HG03196 (cell line): ENCODE data around the gene CTNNA2.

ENCODE experiments used
- ATAC-seq: cut with Tn5 transposase; IDR thresholded peaks from one replicate; pipeline ENCODE4 v1.9.1; 2021; ENCODE audit not compliant: unreplicated experiment

Gene CTNNA2

DNA sequence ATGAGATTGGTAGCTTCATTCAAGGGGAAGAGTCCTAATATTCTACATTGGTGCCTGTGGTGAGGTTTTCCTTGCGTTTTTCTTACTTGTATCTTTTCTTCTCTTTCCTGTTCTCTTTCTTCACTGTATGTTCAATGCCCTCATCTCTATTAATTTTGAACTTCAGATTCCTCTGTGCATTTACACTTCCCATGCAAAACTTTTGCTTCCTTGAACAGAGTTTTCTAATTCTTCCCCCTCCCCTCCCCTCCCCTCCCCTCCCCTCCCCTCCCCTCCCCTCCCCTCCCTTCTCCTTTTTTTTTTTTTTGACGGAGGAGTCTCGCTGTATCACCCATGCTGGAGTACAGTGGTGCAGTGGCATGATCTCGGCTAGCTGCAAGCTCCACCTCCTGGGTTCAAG is 403.4 kb downstream of the CTNNA2 start:
- no peak for ATAC-seq

DNA sequence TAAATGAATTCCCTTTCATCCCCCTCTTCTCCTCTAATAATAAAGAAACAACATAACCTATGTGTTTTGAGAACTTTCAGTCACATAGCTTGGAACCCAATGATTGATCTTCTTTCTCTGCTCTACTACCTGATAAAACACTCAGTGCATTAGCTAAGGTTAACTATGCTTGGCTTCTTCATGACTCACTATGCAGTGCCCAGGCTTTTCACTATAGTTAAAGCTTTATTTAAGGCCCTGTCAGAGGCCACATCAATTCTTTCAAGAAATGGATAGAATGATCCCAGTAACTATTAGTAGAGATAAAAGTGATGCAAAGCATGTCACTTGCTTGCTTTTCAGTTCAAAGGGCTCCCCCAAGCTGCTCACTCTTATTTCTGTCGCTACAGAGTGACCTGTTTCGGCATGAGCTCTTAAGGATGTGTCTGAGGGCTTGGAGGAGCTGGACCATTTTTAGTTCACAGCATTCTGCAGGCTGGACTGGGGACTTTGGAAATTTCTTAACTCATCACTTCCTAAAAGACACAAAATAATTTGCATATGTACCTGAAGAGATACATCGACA is 407.7 kb downstream of the CTNNA2 start:
- ATAC-seq = no peak

DNA sequence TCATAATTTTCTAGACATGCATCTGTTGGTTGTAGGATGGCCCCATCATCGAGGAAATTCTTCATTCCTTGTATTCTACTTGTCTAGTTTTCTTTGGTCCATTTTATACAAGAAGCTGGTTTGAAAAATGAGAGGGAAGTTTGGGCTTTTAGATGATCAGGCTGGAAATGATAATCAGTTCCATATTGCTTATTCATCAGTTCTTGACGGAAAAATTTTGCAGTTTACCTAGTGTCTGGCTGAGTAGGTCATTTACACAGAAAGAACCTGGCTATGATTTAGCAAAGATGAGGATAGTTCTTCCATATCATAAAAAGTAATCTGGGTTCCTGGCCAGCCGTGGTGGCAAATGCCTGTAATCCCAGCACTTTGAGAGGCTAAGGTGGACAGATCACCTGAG is 416.8 kb downstream of the CTNNA2 start:
- ATAC-seq = no peak

DNA sequence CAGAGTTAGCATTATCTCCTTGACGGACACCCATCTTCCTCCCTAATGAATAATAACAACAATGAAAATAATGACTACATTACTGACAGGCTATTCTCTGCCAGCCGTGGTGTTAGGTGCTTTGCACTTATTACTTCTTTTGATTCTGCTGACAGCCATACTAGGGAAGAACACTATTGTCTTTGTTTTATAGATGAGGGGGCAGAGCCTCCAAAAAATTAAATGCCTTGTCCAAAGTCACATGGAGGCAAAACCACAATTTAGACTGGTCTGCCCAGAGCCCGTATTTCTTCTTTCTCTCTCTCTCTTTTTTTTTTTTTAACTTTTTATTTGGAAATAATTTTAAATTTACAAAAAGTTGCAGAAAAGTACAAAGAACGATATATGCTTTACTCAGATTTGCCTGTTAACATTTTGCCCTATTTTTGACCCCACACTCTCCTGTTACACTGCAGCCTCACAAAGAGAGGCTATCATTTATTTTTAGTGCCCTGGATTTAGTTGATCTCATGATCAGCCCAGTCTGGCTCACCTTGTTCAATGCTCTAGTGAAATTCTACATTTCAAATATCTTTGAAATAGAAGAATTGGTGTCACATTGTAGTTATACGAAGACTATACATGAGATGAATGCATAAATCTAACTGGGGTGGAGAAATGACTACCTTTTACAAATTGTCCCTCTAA is 422.3 kb downstream of the CTNNA2 start:
- ATAC-seq = no peak

DNA sequence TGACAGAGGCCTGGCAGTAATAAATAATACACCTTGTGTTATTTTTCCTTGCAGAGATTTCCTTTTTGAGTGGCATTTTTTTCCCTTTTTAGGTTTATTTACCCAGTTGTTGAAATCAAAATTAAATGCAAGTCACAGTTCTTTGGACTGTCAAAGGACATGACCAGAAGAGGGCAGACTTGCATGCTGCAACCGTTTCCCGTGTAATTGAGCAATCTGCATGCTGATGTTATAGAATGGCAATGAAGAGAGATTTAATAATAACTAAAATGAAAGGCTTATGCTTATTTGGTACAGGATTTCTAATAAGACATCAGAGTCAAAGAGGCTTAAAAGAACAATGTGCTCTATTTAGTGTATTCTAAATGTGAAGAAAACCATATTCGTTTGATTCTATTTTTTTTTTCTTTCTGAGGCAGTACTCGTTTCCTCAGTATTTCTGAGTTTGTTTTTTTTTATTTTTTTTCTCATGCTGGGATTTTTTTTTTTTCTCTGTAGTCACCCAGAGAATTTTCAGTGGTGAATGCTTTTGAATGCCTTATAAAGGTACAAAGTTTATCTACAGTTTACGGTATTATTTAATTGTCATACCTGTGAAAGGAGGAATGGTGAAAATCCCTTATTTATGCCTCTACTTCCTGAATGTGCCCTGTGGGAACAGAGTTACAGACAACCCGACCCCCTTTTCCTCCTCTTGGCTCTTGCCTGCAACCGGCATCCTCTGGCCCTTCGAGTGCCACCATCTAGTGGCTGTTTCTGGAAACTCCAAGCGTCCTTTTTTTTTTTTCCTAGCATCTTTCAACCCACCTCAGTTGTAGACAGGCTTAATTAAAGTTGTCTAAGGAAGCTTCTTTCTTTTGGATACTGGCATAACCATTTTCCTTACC is 423.2 kb downstream of the CTNNA2 start:
- ATAC-seq = peak; percentile 59

DNA sequence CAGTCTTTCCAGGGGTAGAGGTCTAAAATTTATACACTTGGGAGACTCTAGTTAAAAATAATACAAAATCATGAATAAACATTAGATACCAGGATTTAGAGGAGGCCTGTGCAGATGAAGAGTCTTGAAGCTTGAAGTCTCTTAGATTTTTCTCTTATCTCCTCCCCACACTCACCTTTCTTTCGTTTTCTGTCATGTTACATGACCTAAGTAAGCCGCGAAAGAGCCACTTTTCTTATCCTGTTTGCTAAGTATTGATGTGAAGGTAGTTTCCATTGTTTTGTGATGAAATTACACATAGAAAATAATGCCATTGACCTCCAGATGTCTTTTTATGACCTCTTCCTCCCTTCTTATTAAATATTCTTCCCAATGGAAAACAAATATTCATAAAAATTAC is 423.9 kb downstream of the CTNNA2 start:
- ATAC-seq = no peak

DNA sequence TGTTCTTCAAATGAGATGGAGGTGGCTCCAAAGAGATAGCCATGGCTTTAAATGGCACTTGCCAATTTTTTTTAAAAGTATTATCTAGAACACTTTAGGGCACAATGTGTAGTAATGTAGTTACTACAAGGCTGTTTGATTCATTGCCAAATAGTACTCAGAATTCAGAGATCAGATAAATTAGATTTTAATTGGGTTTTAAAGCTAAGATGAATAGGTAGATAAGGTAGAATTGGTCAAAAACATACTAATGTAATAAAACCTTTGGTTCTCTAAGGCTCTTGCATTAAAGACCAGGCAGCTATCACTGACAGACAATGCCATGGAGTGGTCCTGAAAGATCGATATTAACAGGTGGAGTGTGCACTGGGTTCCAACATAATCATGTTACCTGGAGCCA is 425.8 kb downstream of the CTNNA2 start:
- ATAC-seq = no peak

DNA sequence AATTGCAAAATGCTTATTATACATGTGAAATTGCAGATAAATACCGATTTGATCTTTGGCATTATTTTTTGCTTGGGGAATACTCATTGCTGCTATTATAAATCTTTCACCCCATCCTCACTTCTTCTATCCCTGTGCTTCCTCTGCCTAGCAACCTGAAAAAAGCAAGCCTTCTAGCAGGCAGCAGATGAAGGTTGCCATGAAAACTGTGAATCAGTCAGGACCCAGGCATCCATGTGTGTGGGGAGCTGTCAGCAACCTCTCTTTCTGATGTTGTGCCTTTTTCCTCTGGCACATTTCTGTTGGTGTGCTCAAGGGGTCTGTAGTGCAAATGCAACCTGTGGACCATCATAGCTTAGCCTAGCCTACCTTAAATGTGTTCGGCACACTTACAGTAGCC is 427.5 kb downstream of the CTNNA2 start:
- ATAC-seq = no peak

DNA sequence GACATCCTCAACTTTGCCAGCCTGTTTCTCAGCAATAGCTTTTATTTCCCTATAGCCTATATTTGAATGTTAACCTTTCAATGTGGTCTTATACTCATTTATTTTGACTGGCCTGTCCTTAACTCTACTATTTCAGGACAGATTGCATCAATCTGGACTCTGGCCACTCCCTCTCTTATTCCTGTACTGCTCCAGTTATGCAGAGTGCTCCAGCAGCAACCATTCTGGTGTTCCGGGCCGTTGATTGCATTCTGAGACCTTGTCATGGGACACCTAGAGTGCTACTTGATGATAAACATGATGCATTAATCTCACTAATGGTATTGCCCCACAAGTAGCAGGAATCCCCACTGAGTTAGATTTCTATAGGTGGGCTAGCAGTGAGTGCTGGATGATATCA is 428.3 kb downstream of the CTNNA2 start:
- no peak for ATAC-seq

DNA sequence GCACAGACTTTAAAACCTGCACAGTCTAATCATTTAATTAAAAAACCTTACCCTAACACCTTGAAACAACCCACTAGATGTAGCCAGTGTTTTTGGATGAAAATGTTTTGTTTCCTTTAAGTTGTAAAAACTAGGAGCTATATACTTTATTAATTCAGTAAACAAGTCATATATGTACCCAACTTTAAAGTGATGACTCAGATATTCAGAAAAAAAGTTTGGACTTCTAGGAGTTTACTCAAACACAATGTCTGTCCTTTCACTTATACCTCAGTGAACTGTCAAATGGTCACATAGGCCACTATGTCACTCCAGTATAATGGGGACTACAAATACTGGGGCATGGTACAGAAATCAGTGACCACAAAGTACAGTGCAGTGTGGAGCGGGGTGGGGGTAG is 431.4 kb downstream of the CTNNA2 start:
- no peak for ATAC-seq

DNA sequence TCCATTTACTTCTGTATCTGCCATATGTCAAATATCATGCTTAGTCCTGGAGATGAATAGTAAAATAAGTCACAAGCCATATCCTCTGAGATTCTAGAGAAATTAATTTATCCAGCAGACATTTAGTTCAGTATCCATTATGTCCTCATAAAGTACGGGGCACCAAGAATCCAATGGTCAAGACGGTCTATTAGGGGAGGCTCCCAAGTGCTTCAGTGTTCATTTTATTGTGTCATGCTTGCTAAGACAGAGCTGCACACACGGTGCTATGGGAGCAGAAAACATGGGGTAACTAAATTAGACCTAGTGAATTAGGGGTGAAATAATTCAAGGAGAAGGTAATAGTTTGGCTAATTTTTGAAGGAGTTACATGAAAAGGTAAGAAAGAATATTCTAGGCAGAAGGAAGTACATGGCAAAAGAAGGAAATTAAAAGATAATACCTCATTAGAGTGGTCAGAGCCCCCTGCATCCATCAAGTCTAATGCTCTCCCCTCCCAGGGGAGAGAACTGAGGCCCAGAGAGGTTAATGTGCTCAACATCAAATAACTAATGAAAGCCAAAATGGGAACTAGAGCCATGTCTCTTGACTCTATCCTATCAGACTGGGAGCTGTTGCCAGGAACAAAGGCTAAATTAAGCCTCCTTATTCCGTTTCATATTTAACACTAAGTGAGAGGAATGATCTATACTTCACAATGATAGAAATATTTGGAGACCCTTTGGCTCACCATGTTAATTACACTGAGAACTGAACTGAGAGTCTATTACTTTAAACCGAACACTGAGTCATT is 433.0 kb downstream of the CTNNA2 start:
- no peak for ATAC-seq

DNA sequence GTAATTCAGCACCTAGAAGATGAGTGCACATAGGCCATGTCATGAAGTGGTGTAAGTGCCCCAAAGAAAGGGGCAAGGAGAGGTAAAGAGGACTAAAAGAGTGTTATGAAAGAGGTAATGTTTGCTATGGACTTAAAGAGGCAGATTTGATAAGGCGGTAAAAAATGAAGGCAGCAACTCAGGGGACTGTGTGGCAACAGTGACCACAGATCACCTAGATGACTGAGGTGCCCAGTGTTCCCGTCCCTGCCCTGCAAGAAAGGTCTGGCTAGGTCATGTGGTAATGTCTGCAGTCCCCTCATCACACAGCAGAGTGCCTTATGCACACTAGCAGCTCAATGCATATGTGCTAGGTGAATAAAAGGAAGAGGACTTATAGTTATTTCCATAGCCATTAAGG is 434.9 kb downstream of the CTNNA2 start:
- no peak for ATAC-seq

DNA sequence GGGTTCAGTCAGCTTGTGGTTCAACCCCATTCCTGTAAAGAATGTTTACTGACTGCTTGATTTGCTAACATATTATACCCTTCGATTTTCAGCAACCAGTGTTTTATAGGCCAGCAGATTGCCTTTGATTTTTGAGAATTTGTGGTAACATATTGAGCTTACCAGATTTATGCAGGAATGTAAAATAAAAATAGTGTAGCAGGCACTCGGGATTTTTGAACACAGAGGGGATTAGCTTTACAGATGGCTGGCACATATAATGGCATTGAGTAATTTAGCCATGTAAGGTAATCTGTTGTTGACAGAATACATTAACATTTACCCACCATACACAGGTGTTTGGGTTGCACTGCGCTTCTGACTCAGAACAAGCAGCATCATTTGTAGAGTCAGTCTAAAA is 437.7 kb downstream of the CTNNA2 start:
- ATAC-seq = no peak

DNA sequence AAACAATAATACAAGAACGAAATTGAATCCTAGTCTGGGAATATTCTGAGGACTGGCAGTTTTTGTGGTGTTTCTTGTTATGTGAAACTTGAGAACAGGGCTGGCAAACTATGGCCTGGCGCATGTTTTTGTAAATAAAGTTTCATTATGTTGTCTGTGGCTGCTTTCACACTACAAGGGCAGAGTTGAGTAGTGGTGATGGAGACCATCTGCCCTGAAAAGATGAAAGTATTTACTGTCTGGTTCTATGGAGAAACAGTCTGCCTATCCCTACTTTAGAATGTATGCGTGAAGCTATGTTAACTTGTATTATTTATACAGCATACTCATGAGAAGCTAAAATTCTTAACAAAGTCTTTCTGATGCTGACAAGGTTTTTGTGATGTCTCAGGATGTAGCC is 439.8 kb downstream of the CTNNA2 start:
- no peak for ATAC-seq

DNA sequence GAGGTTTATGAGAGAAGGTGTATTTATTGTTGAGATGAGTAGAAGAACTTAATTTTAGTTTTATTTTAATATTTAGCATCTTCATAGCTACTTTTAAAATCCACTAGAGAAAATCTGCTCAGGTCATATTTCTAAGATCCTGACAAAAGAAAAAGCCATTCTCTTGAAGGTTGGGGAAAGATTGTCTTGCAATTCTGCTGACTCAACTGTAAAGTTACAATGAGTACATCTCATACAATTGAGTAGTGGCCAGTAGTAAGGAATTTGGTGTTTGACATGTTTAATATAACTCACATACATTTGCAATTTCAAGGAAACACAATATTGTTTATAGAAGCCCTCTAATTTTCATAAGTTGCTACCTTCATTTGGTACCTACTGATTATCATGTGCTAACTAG is 447.2 kb downstream of the CTNNA2 start:
- ATAC-seq = no peak

DNA sequence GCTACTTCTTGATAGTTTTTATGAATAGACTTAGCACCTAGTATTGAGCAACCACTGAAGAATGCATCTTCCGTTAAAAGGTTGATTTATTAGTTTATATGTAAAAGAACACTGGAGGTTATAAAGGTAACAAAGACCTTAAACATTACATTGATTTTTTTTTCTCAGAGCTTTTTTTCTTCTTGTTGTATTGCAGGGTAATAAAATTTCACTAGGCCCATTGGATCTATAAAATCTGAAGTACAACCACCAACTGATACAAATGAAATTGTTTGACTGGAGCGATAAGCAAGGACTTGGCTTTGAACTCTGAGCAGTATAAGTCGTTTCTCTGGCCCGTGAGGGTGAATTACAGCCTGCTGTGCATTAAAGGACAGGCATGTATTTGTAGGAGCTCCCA is 447.7 kb downstream of the CTNNA2 start:
- no peak for ATAC-seq

DNA sequence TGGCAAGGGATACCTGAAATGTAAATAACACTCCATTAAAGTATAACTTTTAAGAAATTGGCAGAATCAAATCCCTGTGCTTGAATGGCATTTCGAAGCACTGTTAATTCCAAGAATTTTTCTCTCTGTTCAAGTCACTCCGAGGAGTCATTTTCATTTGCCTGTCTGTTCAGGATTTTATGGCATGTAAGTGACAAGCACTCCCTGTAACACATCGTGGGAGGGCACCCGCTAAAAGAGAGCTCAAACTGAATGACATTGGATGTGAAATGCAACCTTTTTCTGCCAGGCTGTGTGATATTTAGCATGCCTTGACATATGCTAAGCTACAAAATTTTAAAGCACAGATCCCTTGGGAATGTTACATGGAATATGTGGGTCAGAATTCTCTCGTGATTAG is 452.1 kb downstream of the CTNNA2 start:
- no peak for ATAC-seq

DNA sequence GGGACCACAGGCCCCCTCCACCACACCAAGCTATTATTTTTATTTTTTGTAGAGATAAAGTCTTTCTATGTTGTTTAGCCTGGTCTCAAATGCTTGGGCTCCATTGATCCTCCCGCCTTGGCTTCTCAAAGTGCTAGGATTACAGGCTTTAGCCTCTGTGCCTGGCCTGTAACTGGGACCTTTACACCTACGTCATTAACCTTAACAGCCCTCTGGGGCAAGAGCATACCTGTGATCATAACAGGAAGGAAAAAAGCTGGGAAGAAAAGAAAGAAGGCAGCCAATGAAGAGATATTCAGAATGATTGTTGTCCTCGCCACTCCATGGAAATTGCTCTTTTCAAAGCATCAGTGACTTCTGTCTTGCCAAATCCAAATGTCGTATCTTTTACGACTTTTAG is 453.5 kb downstream of the CTNNA2 start:
- no peak for ATAC-seq

DNA sequence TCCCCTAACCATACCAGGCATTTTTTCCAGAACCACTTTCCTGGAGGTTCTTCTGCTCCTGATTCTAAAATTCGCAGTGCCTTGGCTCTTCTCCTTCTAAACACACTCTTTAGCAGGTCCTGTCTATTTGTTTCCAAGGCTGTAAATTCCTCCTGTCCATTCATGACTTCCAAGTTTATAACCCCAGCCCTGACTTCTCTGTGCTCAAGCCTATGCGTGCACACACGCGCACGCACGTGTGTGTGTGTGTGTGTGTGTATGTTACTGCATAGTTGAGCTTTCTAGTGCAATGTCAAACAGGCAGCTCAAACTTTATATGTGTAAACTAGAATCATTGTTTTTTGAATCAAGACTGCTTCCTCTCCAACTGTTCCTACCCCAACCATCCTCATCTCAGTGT is 454.0 kb downstream of the CTNNA2 start:
- ATAC-seq = no peak

DNA sequence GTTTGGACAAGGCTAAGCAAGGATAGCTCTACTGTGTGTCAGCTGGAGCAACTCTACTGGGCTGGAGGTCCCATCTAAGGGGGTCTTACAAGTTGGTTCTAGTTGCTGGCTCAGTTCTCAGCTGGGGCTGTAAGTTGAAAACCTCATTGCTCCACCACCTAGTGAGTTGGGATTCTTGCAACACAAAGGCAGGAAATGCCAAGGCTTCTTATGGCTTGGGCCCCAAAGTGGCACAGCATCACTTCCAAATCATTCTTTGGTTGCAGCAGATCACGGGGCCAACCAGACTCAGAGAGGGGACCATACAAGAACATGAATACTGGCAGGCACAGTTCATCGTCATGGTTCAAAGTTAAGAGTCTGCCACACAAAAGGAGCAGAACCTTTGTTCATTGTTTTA is 459.0 kb downstream of the CTNNA2 start:
- no peak for ATAC-seq

DNA sequence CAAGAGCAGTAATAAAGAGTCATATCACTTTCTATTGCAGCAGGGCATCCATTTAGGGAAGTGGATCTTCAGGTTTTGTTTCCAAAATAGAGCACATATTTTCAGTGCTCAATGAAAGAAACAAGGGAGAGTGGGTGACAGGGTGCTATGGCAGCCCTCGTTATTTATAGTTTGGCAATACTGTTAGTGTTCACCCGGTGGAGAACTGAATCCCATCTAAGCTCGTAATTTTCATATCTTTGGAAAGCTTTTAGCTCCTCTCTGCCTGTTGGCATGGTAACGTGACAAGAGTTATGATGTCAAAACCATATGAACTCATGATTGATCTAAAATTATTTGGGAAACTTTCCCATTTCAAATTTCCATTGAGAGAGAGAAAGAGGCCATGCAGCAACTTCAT is 459.8 kb downstream of the CTNNA2 start:
- no peak for ATAC-seq
